ENCODE results near the gene FAM111B.

FAM111B gene

GRCh38 chr11:59158206-59159068, 51.4 kb downstream of the FAM111B start:
- peak; percentile 70 for DNase-seq

DNA sequence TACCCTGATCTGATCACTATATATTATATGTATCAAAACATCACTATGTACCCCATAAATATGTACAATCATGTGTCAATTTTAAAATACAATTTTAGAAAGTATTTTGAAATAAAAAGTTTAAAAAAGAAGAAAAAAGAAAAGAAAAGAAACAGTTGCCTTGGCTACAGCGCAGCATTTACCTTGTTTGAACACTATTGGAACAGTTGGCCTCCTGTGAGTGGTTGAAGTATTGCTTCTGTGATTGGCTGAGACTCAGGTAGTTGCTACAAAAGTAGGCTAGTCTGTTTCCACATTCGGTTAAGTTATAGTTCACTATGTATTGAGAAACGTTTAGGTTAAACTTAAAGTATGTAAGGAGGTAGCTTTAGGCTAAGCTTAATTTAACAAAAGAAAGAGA, 57.0 kb downstream of the FAM111B start:
- no peak for DNase-seq

DNA sequence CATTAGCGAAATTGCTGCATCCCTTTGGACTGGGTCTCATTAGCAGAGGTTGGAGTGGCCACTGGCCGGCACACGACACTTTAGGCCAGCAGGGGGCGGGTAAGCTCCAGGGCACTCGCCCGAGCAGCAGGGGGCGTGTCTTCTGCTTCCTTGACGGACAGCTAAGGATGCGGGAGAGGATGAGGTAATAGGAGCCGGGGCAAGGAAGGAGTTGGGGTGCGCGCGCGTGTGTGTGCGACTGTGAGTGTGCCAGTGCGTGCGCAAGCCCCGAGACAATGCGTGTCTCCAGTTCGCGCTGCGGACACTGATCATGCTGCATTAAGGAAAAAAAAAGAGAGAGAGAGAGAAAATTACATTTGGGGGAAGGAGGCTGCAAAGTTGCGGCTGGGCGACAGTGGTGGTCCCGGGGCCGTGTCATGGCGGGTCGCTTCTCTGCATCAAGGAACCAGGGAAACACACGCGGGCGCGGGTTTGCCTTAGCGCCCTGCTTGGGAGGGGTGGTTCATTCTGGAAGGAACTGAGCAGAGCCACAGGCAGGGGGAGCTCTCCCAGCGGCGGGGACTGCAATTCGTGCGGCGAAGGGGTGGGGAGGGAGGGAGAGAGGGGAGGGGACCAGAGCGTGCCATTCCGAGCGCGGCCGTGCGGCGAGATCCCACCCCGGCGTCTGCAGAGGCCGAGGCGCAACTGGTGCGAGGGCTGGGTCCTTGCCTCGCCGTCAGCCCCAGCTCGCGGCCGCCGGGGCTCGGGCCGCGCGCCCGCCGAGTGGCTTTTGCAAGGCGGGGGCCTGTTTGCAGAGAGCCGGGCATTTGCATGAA, 64.7 kb downstream of the FAM111B start, which contains the start of gene DTX4:
Gene DTX4 (plus strand): TSS at position 625 of the 815 bp plus-strand sequence. CDS start 464 bp downstream, outside the sequence.
- peak; percentile 92 for DNase-seq

DNA sequence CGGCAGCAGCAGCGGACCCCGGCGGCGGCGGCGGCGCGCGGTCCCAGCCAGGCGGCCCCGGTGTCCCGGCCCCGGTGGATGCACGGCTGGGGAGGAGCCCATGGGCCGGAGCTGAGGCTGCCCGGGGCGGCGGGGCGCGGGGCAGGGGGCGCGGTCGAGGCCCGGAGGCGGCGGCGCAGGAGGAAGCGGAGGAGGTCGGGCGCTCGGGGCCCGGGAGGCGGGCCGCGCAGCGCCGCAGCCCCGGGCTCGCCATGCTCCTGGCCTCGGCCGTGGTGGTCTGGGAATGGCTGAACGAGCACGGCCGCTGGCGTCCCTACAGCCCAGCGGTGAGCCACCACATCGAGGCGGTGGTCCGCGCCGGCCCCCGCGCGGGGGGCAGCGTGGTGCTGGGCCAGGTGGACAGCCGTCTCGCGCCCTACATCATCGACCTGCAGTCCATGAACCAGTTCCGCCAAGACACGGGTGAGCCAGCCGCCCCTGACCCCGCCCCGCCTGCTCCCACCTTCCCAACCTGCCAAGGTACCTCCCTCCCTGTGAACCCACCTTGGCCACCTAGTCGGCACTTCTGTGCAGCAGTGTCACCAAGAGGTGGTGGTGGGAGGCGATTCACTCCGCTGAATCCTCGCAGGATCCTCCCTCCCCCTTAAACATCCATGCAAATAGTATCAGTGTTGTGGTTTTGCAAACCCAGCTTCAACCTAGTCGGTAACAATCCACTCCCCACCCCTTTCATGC, 65.5 kb downstream of the FAM111B start:
- peak; percentile 29 for DNase-seq

GRCh38 chr11:59173080-59173963, 66.3 kb downstream of the FAM111B start:
- peak; percentile 71 for DNase-seq

GRCh38 chr11:59173964-59174663, 67.1 kb downstream of the FAM111B start:
- peak; percentile 40 for DNase-seq

DNA sequence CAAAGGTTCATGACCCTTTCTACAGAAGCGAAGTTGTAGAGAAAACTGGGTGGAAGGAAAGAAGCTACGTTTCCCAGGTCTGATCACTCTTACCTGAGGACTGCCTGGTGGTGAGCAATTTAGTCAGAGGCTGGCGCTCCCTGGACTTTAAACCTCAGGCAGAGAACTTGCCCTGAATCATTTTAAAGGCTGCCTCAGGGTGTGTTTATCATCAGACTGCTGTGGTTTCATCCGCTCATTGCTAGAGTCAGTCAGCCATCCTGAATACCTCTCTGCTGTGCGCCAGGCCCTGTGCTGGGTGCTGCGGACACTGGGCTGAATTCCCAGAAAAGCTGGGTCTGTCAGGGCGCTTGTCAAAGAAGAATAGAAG, 67.6 kb downstream of the FAM111B start:
- DNase-seq: no peak

- DNase-seq: peak; percentile 76
Measured at GRCh38 chr11:59175091-59175501, 68.1 kb downstream of the FAM111B start.

DNA sequence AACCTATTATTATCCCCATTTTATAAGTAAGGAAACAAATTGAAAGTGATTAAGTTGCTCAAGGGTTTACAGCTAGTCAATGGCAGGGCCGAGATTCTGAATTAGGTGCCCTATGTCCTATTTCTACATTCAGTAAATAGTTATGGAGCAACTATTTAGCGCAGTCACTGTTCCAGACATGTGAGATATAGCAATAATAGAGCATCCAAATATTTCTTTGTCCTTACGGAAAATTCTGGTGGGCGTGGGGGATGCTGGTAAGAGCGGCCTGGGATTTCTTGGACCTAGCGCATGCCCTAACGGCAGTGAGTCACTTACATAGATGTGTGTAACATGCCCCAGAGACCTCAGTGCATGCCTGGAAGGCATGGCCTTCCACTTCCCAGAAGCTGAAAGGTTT, 69.3 kb downstream of the FAM111B start:
- DNase-seq: no peak

Data from NCI-H82 (cell line).